ENCODE results near the gene MZF1. TPM values are rescaled to one million over a fixed set of nuclear protein-coding genes. Genes with fewer than 3 reads are reported as not detected.

MZF1 gene
- total and polyA plus RNA-seq, 9 of the 15 experiments (the other 6 are each of a cell fraction or from before 2014, with no cell fraction given) = 0.31 to 29.3 (median 11.5) TPM

- TF ChIP-seq ATF6 (CRISPR knock-in tag; IDR thresholded peaks at IDR 0.05) = 0 out of 2 replicates have a peak, but pooled peaks have one; percentile 40
- TF ChIP-seq CSDE1 (IDR thresholded peaks at IDR 0.05) = no peak
- no peak for TF ChIP-seq MYNN (IDR thresholded peaks at IDR 0.05)
- no peak for TF ChIP-seq MYNN (CRISPR knock-in tag; IDR thresholded peaks at IDR 0.05)
- TF ChIP-seq CHD1 (IDR thresholded peaks at IDR 0.05; ENCODE audit: low read length) = peak; percentile 84
- TF ChIP-seq ZNF347 (CRISPR knock-in tag; IDR thresholded peaks at IDR 0.05; ENCODE audit: low read depth) = no peak
- no peak for TF ChIP-seq NBN (IDR thresholded peaks at IDR 0.05; ENCODE audit: low read depth)
- peak; percentile 66; the same call in 1 of the 2 replicates for TF ChIP-seq ZNF592 (IDR thresholded peaks at IDR 0.05)
- TF ChIP-seq CCNT2 (IDR thresholded peaks at IDR 0.05; ENCODE audit: borderline replicate concordance, extremely low read depth, insufficient read length, low read depth, low read length) = peak; percentile 15
- peak; percentile 17; the same call in 1 of the 2 replicates for TF ChIP-seq ZBTB7A (IDR thresholded peaks at IDR 0.05; ENCODE audit: borderline replicate concordance, control insufficient read depth, low read depth, low read length)
- TF ChIP-seq VEZF1 (CRISPR knock-in tag; IDR thresholded peaks at IDR 0.05) = peak; percentile 95
- 0 out of 2 replicates have a peak, but pooled peaks have one; percentile 23 for TF ChIP-seq SUPT5H (IDR thresholded peaks at IDR 0.05)
- no peak for TF ChIP-seq MTF1 (CRISPR knock-in tag; IDR thresholded peaks at IDR 0.05; ENCODE audit: borderline replicate concordance)
- peak in 1 of 2 experiments; percentile 4; a peak in 1 of 4 replicates for TF ChIP-seq NONO (IDR thresholded peaks at IDR 0.05; ENCODE audit: low read depth in 2 of 2, low read length in 1 of 2)
- no peak for TF ChIP-seq ZSCAN32 (CRISPR knock-in tag; IDR thresholded peaks at IDR 0.05)
- no peak for TF ChIP-seq ARID3A (IDR thresholded peaks at IDR 0.05; ENCODE audit: borderline replicate concordance, low read depth, low read length)
- no peak for TF ChIP-seq ZNF217 (CRISPR knock-in tag; IDR thresholded peaks at IDR 0.05)
- TF ChIP-seq ZSCAN29 (IDR thresholded peaks at IDR 0.05) = no peak
Observed at GRCh38 chr19:58544591-58545285, 28.4 kb downstream of the MZF1 start (continued).

Measured in K562 (cell line).